ENCODE measurements around the gene INCA1.
"Not testable (repeated sequence)": the region's sequence is repeated elsewhere in the genome, so short reads cannot be mapped to it uniquely, and the experiment has no call there.

Gene INCA1

GRCh38 chr17:4997302-4998026 is at the start of gene INCA1, which contains the start of gene KIF1C:
Gene INCA1, minus strand, starts transcription at chr17:4997522. Its CDS starts 3,085 bp downstream, at chr17:4994437.
Gene KIF1C, plus strand, starts transcription at chr17:4997950. Its CDS starts 2,297 bp downstream, at chr17:5000247.
- peak; percentile 80 to 88 (median 85) for DNase-seq (ENCODE audit: low read depth in 2 of 3, low spot score in 2 of 3)

- no peak for DNase-seq (ENCODE audit: low read depth in 2 of 3, low spot score in 2 of 3)
Measured at GRCh38 chr17:5045496-5045895, 48.2 kb upstream of the INCA1 start.

GRCh38 chr17:5044630-5045029 is 47.3 kb upstream of the INCA1 start:
- no peak for DNase-seq (ENCODE audit: low read depth in 2 of 3, low spot score in 2 of 3)

GRCh38 chr17:5043524-5043923 is 46.2 kb upstream of the INCA1 start:
- DNase-seq (ENCODE audit: low read depth in 2 of 3, low spot score in 2 of 3) = no peak

GRCh38 chr17:5042157-5043022 is 45.1 kb upstream of the INCA1 start:
- DNase-seq (ENCODE audit: low read depth in 2 of 3, low spot score in 2 of 3) = no peak

GRCh38 chr17:5035315-5035714 is 38.0 kb upstream of the INCA1 start, which contains the start of gene SLC52A1:
Gene SLC52A1, minus strand, starts transcription at chr17:5035426. Its CDS starts 820 bp downstream, at chr17:5034606.
- DNase-seq (ENCODE audit: low read depth in 2 of 3, low spot score in 2 of 3) = no peak

- no peak for DNase-seq (ENCODE audit: low read depth in 2 of 3, low spot score in 2 of 3)
Measured at GRCh38 chr17:5034651-5035050, 37.3 kb upstream of the INCA1 start.

- DNase-seq (ENCODE audit: low read depth in 2 of 3, low spot score in 2 of 3) = no peak
Measured at GRCh38 chr17:5034063-5034462, 36.7 kb upstream of the INCA1 start.

- DNase-seq (ENCODE audit: low read depth in 2 of 3, low spot score in 2 of 3) = no peak
Measured at GRCh38 chr17:5033352-5034015, 36.2 kb upstream of the INCA1 start.

- DNase-seq (ENCODE audit: low read depth in 2 of 3, low spot score in 2 of 3) = no peak
Measured at GRCh38 chr17:5032865-5033264, 35.5 kb upstream of the INCA1 start.

GRCh38 chr17:5031365-5032082 is 34.2 kb upstream of the INCA1 start:
- peak; percentile 68 to 71 (median 71) for DNase-seq (ENCODE audit: low read depth in 2 of 3, low spot score in 2 of 3)

- DNase-seq (ENCODE audit: low read depth in 2 of 3, low spot score in 2 of 3) = not testable (repeated sequence)
Measured at GRCh38 chr17:5030168-5030567, 32.8 kb upstream of the INCA1 start.

GRCh38 chr17:5027916-5028315 is 30.6 kb upstream of the INCA1 start:
- DNase-seq (ENCODE audit: low read depth in 2 of 3, low spot score in 2 of 3) = no peak

- DNase-seq (ENCODE audit: low read depth in 2 of 3, low spot score in 2 of 3) = no peak
Measured at GRCh38 chr17:5027299-5027698, 30.0 kb upstream of the INCA1 start.

- DNase-seq (ENCODE audit: low read depth in 2 of 3, low spot score in 2 of 3) = no peak
Measured at GRCh38 chr17:5024604-5025003, 27.3 kb upstream of the INCA1 start.

- DNase-seq (ENCODE audit: low read depth in 2 of 3, low spot score in 2 of 3) = no peak
Measured at GRCh38 chr17:5023588-5024147, 26.3 kb upstream of the INCA1 start.

GRCh38 chr17:5022171-5022711 is 24.9 kb upstream of the INCA1 start:
- no peak for DNase-seq (ENCODE audit: low read depth in 2 of 3, low spot score in 2 of 3)

GRCh38 chr17:5020502-5021023 is 23.2 kb upstream of the INCA1 start:
- no peak for DNase-seq (ENCODE audit: low read depth in 2 of 3, low spot score in 2 of 3)

GRCh38 chr17:5019475-5019956 is 22.2 kb upstream of the INCA1 start:
- DNase-seq (ENCODE audit: low read depth in 2 of 3, low spot score in 2 of 3) = no peak

- DNase-seq (ENCODE audit: low read depth in 2 of 3, low spot score in 2 of 3) = no peak
Measured at GRCh38 chr17:5014357-5014756, 17.0 kb upstream of the INCA1 start.

Measured in activated CD8-positive, alpha-beta memory T cell treated with anti-CD3 and anti-CD28 coated beads for 48 hours (primary cell).